Mesodermal cell (in vitro differentiated cells): ENCODE results near the gene LRRC27.

Source experiments
- H3K27ac ChIP-seq: 2 replicates; pipeline ENCODE4 v1.7.0; 2013; ENCODE audit warnings: mild to moderate bottlenecking, low read depth, low read length, moderate library complexity; ENCODE audit not compliant: severe bottlenecking
- H3K36me3 ChIP-seq: 2 replicates; pipeline ENCODE4 v1.7.1; 2013; ENCODE audit warnings: mild to moderate bottlenecking, low read length, moderate library complexity; ENCODE audit not compliant: control insufficient read depth, insufficient read depth
- H3K4me1 ChIP-seq: one replicate; pipeline ENCODE4 v1.7.1; 2013; ENCODE audit warnings: mild to moderate bottlenecking, low read length; ENCODE audit not compliant: insufficient read depth, control insufficient read depth, poor library complexity, severe bottlenecking
- H3K4me3 ChIP-seq: 2 replicates; pipeline ENCODE4 v1.7.0; 2013; ENCODE audit warnings: low read length, control low read depth, mild to moderate bottlenecking; ENCODE audit not compliant: insufficient read depth, poor library complexity, severe bottlenecking; ENCODE audit errors: extremely low read depth
- H3K9me3 ChIP-seq: 2 replicates; pipeline ENCODE4 v1.7.1; 2013; ENCODE audit warnings: mild to moderate bottlenecking, low read length, moderate library complexity; ENCODE audit not compliant: control insufficient read depth
- WGBS, 2 experiments: methylation state at CpG; one replicate each; pipeline ENCODE4 v1.1.5; 2013; ENCODE audit warnings: missing lambda C conversion rate in 2 of 2; ENCODE audit not compliant: insufficient coverage in 2 of 2; 5-methylcytosine and 5-hydroxymethylcytosine counted together

LRRC27 gene

DNA sequence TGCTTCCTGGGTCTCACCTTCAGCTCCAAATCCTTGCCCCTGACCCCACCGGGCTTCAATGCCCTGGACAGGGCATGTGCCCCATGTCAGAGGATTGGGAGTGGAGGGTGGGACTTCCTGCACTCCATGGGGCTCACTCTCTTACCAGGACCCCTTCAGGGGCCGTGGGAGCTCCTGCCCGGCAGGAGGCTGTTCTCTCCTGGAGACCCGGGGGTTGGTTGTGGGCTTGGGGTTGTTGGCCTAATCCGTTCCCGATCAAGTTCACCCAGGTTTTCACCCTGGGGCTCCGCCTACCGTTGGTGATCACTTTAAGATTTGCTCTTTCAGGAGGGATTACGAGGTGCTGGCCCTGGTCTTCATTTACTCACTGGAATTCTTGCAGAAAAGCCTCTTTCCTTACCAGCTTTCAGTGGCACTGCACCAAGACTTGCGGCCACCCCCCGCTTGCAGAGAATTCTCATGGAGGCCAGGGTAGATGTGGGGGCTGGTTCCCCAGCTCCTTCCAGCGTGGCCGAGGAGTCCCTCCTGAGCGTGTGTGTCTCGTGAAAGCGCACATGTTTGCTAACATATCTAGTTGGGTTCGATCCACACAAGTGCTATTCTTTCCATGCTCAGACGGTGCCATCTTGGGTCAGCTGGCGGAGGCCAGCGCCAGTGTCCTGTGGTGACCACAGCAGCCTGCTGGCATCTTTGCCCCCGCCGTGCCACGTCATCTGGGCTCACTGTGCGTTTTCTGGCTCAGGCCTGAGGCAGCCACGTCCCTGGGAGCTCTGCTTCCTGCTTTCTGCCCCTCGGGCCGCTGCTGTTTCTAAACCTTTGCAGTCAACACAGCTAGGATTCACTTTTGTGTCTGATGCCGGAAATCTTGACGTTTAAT lies 80.6 kb downstream of the LRRC27 start:
- 92 to 97% methylated on average over 20 to 23 of the region's 29 CpGs for WGBS, 2 experiments
- peaks cover 43% of the 10 kb centered on the region for H3K4me1 ChIP-seq
- H3K4me3 ChIP-seq: no peak overlapping the region
- peaks cover 1% of the 10 kb centered on the region for H3K36me3 ChIP-seq
- no peaks in the 10 kb centered on the region for H3K9me3 ChIP-seq
- peak overlapping the region; percentile 80 for H3K27ac ChIP-seq

DNA sequence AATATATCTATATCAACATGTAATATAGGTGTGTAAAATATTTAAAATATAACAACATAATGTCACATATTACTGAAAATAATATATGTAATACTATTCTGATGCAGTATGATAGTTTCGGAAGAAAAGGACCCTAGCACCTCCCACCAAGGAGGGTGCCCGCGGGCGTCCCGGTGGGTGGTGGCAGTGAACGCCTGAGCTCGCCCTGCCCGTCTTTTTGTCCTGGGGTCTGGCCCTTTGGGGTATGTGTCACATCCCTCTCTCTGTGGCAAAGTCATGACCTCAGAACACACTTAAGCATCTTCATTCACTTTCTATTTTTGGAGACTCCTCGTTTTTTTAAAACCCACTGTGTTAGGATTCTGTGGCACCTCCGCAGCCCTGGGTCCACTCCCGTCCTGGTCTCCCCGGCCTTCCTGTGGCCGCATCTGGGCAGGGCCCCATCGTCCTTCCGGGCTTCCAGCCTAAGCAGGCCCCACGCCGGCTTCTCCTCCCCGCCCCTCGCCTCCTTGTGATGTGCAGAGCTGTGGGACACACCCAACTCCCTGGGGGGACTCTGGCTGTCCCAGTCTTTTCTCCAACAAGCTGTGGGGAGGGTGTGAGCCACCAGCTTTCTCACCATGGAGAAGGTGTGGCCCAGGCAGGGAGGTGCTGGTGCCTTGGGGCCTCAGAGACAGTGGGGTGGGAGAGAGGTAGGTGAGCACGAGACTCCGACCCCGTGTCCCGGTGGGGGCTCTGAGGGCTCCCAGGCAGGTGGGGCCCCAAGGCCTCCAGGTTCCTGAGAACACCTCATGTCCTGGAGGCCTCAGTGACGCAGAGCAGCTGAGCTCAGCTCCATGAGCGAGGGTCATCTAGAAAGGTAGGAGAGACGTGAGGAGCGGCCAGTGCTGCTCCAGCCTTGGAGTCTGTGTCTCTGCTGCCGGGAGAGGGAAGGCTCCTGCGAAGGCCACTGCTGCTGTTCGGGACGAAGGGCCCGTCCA lies 81.5 kb downstream of the LRRC27 start:
- Histone ChIP-seq H3K27ac (peak overlapping the region; percentile 79), H3K4me3 (no peak overlapping the region), H3K9me3 (no peaks in the 10 kb centered on the region), H3K36me3 (peaks cover 4% of the 10 kb centered on the region), H3K4me1 (peaks cover 48% of the 10 kb centered on the region)
- 91 to 93% methylated on average over 21 to 26 of the region's 32 CpGs for WGBS, 2 experiments

DNA sequence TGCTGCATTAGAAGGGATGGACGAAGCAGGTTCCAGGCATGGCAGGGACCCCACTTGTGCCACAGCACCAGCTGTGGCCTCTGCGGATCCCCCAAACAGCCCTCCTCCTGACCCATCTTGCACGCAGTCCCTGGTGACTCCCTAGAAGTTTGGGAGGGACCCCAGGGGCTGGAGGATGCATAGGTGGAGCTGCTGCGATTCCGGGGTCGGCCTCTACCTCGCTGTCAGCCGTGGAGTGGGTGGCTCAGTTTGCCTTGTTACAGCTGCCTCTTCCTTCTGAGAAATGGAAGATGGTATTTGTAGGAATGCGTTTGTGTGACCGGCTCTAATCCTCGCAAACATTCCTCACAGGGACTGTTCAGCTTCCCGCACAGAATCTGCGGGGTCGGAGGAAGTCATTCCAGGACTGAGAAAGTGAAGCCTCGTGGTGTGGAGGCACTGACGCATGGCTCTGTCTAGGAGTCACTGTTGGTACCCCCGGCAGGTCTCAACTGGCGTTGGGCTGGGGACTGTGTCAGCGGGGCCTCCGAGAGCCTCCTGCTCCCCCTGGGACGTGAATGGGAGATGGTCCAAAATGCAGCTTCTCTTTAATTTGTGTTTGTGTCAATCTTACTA lies 82.5 kb downstream of the LRRC27 start:
- Histone ChIP-seq H3K27ac (peak overlapping the region; percentile 79), H3K36me3 (peaks cover 4% of the 10 kb centered on the region)
- 92 to 96% methylated on average over 18 to 20 of the region's 21 CpGs for WGBS, 2 experiments

DNA sequence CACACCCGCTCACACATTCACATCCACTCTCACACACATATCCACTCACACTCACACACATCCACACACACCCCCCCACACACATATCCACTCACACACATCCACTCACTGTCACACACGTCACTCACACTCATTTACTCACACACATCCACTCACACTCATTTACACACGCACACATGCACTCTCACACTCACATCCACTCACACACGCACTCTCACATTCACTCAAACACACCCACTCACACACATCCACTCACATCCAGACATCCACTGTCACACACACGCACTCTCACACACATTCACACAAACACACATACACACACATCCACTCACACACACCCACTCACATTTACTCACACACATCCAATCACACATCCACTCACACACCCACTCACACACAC lies 83.3 kb downstream of the LRRC27 start:
- Histone ChIP-seq H3K4me1 (peaks cover 47% of the 10 kb centered on the region), H3K4me3 (no peak overlapping the region), H3K9me3 (no peaks in the 10 kb centered on the region), H3K36me3 (peaks cover 4% of the 10 kb centered on the region), H3K27ac (no peak overlapping the region)
- 93 to 94% methylated on average over 5 of the region's 5 CpGs for whole genome bisulfite sequencing, 2 experiments

More for the DNA sequence above, 82.5 kb downstream of the LRRC27 start:
- Histone ChIP-seq H3K9me3 (no peaks in the 10 kb centered on the region), H3K4me3 (no peak overlapping the region), H3K4me1 (peaks cover 47% of the 10 kb centered on the region)

DNA sequence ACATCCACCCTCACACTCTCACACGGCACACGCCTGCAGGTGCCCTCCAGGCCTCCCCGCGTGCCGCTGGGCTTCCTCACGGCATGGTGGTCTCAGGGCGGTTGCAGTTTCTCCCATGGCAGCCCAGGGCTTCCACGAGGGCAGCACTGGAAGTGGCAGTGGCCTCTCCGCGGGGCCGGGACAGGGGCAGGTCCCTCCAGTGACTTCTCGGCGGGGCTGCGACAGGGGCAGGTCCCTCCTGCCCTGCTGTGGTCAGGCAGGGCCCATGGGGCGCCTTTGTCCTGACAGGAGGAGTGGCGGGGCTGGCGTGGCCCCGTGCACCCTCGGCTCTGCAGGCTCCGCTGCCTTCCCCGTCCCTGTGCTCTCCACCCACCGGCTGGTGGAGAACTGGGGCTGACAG lies 84.0 kb downstream of the LRRC27 start:
- 90 to 91% methylated on average over 15 to 16 of the region's 22 CpGs for WGBS, 2 experiments
- Histone ChIP-seq H3K36me3 (peaks cover 4% of the 10 kb centered on the region), H3K9me3 (no peaks in the 10 kb centered on the region), H3K4me3 (no peak overlapping the region), H3K27ac (no peak overlapping the region), H3K4me1 (peaks cover 47% of the 10 kb centered on the region)

DNA sequence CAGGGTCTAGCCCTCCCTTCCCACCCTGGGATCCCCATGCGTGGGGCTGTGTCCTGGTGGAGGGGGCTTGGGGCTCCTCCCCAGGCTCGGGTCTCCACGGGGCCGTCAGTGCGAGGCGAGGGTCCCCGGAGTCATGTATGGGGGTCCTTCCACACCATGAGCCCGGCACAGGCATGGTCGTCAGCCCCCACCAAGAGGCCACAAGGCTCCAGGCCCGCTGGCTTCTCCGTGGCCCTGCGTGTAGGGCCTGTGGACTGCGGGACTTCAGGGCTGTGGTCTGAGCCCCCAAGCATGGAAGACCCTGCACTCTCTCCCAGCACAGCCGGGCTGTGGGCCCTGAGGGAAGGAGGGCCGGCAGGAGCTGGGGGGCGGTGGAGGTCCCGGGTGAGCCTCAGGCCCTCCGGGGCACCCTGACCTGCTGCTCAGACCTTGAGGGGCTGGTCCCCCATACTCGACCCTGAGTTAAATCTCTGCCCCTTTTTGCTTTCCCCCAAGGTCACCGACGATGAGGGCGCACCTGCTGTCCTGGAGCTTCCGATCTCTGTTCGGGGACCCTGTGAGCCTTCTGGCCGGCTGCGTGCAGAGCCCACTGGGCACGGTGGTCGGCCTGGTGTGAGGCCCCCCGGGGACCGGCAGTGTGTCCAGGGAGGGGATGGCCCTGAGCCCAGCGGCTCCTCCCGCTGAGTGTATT lies 84.7 kb downstream of the LRRC27 start:
- Histone ChIP-seq H3K9me3 (no peaks in the 10 kb centered on the region), H3K27ac (no peak overlapping the region), H3K36me3 (peaks cover 4% of the 10 kb centered on the region), H3K4me1 (peaks cover 47% of the 10 kb centered on the region), H3K4me3 (no peak overlapping the region)
- 91 to 93% methylated on average over 24 to 29 of the region's 32 CpGs for WGBS, 2 experiments

DNA sequence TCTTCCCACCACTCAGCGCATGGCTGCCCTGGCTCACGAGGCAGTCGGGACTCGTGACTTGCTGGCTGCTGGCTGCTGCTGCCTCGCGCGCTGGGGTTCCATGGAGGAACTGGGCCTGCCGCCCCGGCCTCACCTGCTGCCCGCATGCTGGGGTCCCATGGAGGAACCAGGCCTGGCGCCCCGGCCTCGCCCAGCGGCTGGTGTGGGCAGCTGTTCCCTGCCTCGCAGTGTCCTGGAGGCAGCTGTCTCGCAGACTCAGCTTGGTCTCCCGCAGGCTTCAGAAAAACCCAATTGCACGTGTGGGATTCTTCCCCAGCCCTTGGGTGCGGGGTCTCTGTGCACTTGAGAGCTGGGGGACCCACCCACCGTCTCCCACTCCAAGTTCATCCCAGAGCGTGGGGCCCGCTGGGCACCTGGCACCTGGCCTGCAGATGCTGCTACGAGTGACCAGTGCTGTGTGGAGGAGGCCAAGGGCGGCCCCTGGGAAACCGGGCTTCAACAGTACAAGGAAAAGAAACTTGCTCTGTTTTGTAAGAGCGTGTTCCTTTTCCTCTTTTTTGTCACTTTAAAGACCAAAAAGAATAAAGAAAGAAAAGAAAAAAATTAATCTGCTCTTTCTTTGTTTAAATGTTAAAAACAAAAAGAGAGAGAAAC lies 85.4 kb downstream of the LRRC27 start:
- Histone ChIP-seq H3K27ac (no peak overlapping the region), H3K4me1 (peaks cover 46% of the 10 kb centered on the region), H3K4me3 (no peak overlapping the region), H3K36me3 (peaks cover 4% of the 10 kb centered on the region), H3K9me3 (no peaks in the 10 kb centered on the region)
- WGBS, 2 experiments: 96% methylated on average over 19 to 20 of the region's 26 CpGs

DNA sequence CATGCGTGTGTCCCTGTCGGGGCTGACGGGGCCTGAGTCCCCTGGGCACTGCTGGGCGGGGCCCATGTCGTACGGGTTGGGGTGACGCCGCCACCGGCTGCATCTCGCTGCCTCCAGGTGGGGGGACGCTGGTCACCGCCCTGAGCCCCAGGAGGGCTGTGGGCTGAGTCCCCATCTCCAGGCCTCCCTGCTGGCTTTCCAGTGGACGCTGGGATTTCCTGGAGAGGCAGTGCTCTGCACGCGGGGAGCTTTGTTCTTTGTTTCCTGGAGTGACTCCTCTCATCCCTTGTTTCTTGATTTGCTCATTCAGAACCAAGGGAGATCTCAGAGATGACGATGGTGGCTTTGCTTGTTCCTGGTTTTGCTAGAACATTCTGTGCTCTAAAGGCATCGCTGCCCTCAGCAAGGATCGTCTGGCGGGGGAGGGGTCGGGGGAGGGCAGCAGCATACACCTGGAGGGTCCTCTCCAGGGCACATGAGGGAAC lies 86.0 kb downstream of the LRRC27 start:
- Histone ChIP-seq H3K9me3 (no peaks in the 10 kb centered on the region), H3K4me1 (peaks cover 46% of the 10 kb centered on the region), H3K27ac (no peak overlapping the region), H3K36me3 (peaks cover 4% of the 10 kb centered on the region), H3K4me3 (no peak overlapping the region)
- 69 to 81% methylated on average over 17 to 19 of the region's 20 CpGs for WGBS, 2 experiments

DNA sequence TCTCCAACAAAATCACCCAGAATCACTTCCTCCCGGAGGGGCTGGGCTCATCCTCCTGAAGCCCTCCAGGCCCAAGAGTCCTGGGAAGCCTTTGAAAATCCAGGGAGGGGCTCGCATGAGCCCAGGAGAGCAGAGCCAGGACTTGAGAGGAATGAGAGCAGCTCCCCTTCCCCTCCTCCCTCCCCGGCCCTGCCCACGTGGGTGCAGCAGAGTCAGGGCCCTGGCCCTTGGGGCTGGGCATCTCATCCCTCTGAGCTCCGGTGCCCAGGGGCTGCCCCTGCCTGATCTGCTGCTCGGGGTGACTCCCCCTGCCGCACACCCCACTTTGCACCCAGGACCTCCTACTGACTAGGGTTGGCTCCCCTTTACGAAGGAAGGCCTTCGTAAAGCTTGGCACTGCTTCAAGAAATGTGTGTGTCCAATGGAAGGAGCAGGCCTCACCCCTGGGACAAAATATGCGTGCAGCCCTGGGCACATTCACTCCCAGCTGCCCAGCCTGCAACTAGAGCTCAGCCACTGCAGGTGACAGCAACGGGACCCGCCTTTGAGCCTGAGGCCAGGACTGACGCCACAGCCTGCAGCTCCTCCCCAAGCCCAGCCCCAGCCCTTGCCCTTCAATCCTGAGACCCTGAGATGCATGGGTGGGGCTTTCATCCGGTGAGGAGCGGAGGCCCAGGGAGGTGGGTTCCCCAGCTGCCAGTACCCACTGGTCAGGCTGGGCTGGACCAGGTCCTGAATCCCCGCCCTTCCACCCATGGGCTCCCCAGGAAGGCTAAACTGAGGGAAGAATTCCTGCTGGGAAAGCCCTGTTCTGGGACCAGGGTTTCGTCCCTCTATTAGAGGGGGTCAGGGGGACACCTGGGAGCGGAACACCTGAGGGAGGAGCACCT lies 86.8 kb downstream of the LRRC27 start:
- Histone ChIP-seq H3K4me1 (peaks cover 39% of the 10 kb centered on the region), H3K36me3 (peaks cover 4% of the 10 kb centered on the region), H3K27ac (peak overlapping the region; percentile 23), H3K4me3 (no peak overlapping the region), H3K9me3 (no peaks in the 10 kb centered on the region)
- 44 to 57% methylated on average over 12 to 16 of the region's 18 CpGs for WGBS, 2 experiments
